Measurements from ENCODE around the gene ATP8A2.
"Not testable (repeated sequence)": the region's sequence is repeated elsewhere in the genome, so short reads cannot be mapped to it uniquely, and the experiment has no call there.

ATP8A2 gene

GRCh38 chr13:25457566-25457965 is 85.8 kb downstream of the ATP8A2 start:
- DNase-seq (ENCODE audit: extremely low read depth in 1 of 2, low read depth in 1 of 2): no peak

GRCh38 chr13:25462301-25463125 is 90.7 kb downstream of the ATP8A2 start:
- DNase-seq (ENCODE audit: extremely low read depth in 1 of 2, low read depth in 1 of 2): no peak

GRCh38 chr13:25463496-25463895 is 91.7 kb downstream of the ATP8A2 start:
- DNase-seq (ENCODE audit: extremely low read depth in 1 of 2, low read depth in 1 of 2): no peak

GRCh38 chr13:25466880-25467279 is 95.1 kb downstream of the ATP8A2 start:
- no peak for DNase-seq (ENCODE audit: extremely low read depth in 1 of 2, low read depth in 1 of 2)

GRCh38 chr13:25468325-25469168 is 96.8 kb downstream of the ATP8A2 start:
- no peak for DNase-seq (ENCODE audit: extremely low read depth in 1 of 2, low read depth in 1 of 2)

GRCh38 chr13:25469169-25469525 is 97.4 kb downstream of the ATP8A2 start:
- no peak for DNase-seq (ENCODE audit: extremely low read depth in 1 of 2, low read depth in 1 of 2)

- DNase-seq (ENCODE audit: extremely low read depth in 1 of 2, low read depth in 1 of 2): no peak
Observed at GRCh38 chr13:25473864-25474263, 102.1 kb downstream of the ATP8A2 start.

- no peak for DNase-seq (ENCODE audit: extremely low read depth in 1 of 2, low read depth in 1 of 2)
Observed at GRCh38 chr13:25478186-25478585, 106.4 kb downstream of the ATP8A2 start.

GRCh38 chr13:25489238-25489637 is 117.5 kb downstream of the ATP8A2 start:
- DNase-seq (ENCODE audit: extremely low read depth in 1 of 2, low read depth in 1 of 2): no peak

GRCh38 chr13:25490236-25490635 is 118.5 kb downstream of the ATP8A2 start:
- no peak for DNase-seq (ENCODE audit: extremely low read depth in 1 of 2, low read depth in 1 of 2)

- no peak for DNase-seq (ENCODE audit: extremely low read depth in 1 of 2, low read depth in 1 of 2)
Observed at GRCh38 chr13:25493931-25494640, 122.3 kb downstream of the ATP8A2 start.

GRCh38 chr13:25494698-25495411 is 123.1 kb downstream of the ATP8A2 start:
- DNase-seq (ENCODE audit: extremely low read depth in 1 of 2, low read depth in 1 of 2): no peak

- DNase-seq (ENCODE audit: extremely low read depth in 1 of 2, low read depth in 1 of 2): no peak
Observed at GRCh38 chr13:25501231-25501630, 129.5 kb downstream of the ATP8A2 start.

GRCh38 chr13:25502031-25502430 is 130.3 kb downstream of the ATP8A2 start:
- no peak for DNase-seq (ENCODE audit: extremely low read depth in 1 of 2, low read depth in 1 of 2)

GRCh38 chr13:25502551-25502950 is 130.8 kb downstream of the ATP8A2 start:
- DNase-seq (ENCODE audit: extremely low read depth in 1 of 2, low read depth in 1 of 2): no peak

- no peak for DNase-seq (ENCODE audit: extremely low read depth in 1 of 2, low read depth in 1 of 2)
Observed at GRCh38 chr13:25503856-25504255, 132.1 kb downstream of the ATP8A2 start.

GRCh38 chr13:25507841-25508240 is 136.1 kb downstream of the ATP8A2 start:
- no peak for DNase-seq (ENCODE audit: extremely low read depth in 1 of 2, low read depth in 1 of 2)

GRCh38 chr13:25513060-25513459 is 141.3 kb downstream of the ATP8A2 start:
- DNase-seq (ENCODE audit: extremely low read depth in 1 of 2, low read depth in 1 of 2): not testable (repeated sequence)

- no peak for DNase-seq (ENCODE audit: extremely low read depth in 1 of 2, low read depth in 1 of 2)
Observed at GRCh38 chr13:25518441-25518840, 146.7 kb downstream of the ATP8A2 start.

- no peak for DNase-seq (ENCODE audit: extremely low read depth in 1 of 2, low read depth in 1 of 2)
Observed at GRCh38 chr13:25525884-25526283, 154.1 kb downstream of the ATP8A2 start.

GRCh38 chr13:25528266-25528665 is 156.5 kb downstream of the ATP8A2 start:
- DNase-seq (ENCODE audit: extremely low read depth in 1 of 2, low read depth in 1 of 2): no peak
